Epidermal melanocyte (primary cell): ENCODE data around the gene CNFN.

Experiments
- DNase-seq: peaks from one replicate; pipeline ENCODE4 v3.0.0; 2011; ENCODE audit warnings: low spot score; ENCODE audit not compliant: insufficient read length

CNFN gene

GRCh38 chr19:42409477-42409876 lies 19.4 kb upstream of the CNFN start:
- peak; percentile 16 for DNase-seq

- no peak for DNase-seq
Observed at GRCh38 chr19:42407816-42408175, 17.7 kb upstream of the CNFN start.

- peak; percentile 11 for DNase-seq
Observed at GRCh38 chr19:42407085-42407815, 17.2 kb upstream of the CNFN start.

- DNase-seq, result peak; percentile 8
Observed at GRCh38 chr19:42406111-42406510, 16.0 kb upstream of the CNFN start.

- DNase-seq, result no peak
Observed at GRCh38 chr19:42403586-42403985, 13.5 kb upstream of the CNFN start.

GRCh38 chr19:42402376-42403116 lies 12.4 kb upstream of the CNFN start:
- DNase-seq, result no peak

GRCh38 chr19:42401365-42402303 lies 11.5 kb upstream of the CNFN start:
- DNase-seq, result peak; percentile 87

GRCh38 chr19:42400404-42400803 lies 10.3 kb upstream of the CNFN start:
- no peak for DNase-seq

- no peak for DNase-seq
Observed at GRCh38 chr19:42397263-42398166, 7.4 kb upstream of the CNFN start.

- DNase-seq, result peak; percentile 100
Observed at GRCh38 chr19:42396381-42397262, 6.5 kb upstream of the CNFN start.

GRCh38 chr19:42394751-42395150 lies 4.7 kb upstream of the CNFN start:
- DNase-seq, result no peak

- DNase-seq, result no peak
Observed at GRCh38 chr19:42392165-42392564, 2.1 kb upstream of the CNFN start.

- DNase-seq, result no peak
Observed at GRCh38 chr19:42388851-42389489, 1.1 kb downstream of the CNFN start.

GRCh38 chr19:42386974-42387707 lies 3.0 kb downstream of the CNFN start:
- peak; percentile 81 for DNase-seq

- no peak for DNase-seq
Observed at GRCh38 chr19:42380155-42380554, 9.9 kb downstream of the CNFN start.

- DNase-seq, result no peak
Observed at GRCh38 chr19:42378225-42379215, 11.6 kb downstream of the CNFN start.

- DNase-seq, result no peak
Observed at GRCh38 chr19:42376177-42376555, 13.9 kb downstream of the CNFN start.
